H1 (cell line): Measurements from ENCODE around the gene OLR1. TPM values are rescaled to one million over a fixed set of nuclear protein-coding genes. Genes with fewer than 3 reads are reported as not detected.
"Not testable (repeated sequence)": the region's sequence is repeated elsewhere in the genome, so short reads cannot be mapped to it uniquely, and the experiment has no call there.

ENCODE experiments used
- CTCF ChIA-PET: fragments of 300-600 bp; sonication (Branson Sonifier 250); formaldehyde crosslinking; loops from one replicate; lab custom pipeline; 2021; ENCODE audit not compliant: partially characterized antibody; lab: Charles Lee
- POLR2A ChIA-PET: fragments of 300-600 bp; sonication (Branson Sonifier 250); formaldehyde crosslinking; loops from one replicate; lab custom pipeline; 2021; ENCODE audit warnings: inconsistent platforms; ENCODE audit not compliant: partially characterized antibody; lab: Charles Lee
- DNase-seq, 2 experiments: peaks; one replicate each; pipeline versions ENCODE4 v3.0.0 to v3.0.0-alpha.2; 2010 to 2022; ENCODE audit warnings: low spot score in 2 of 2, low read depth in 1 of 2, mixed read lengths in 1 of 2
- FAIRE-seq: peaks from 2 replicates; lab custom pipeline; 2011; peaks lifted over from hg19 to GRCh38; lab: Jason Lieb, UNC
- H2AFZ ChIP-seq: 2 replicates; pipeline ENCODE4 v1.8.1; 2012; ENCODE audit warnings: low read length, inconsistent platforms
- H2AK5ac ChIP-seq: 2 replicates; pipeline ENCODE4 v1.6.1; 2013; ENCODE audit warnings: low read depth, low read length
- H2BK120ac ChIP-seq: replicated peaks from 2 replicates; pipeline ENCODE3; 2013; ENCODE audit warnings: low read depth, low read length, inconsistent platforms
- H2BK12ac ChIP-seq: 2 replicates; pipeline ENCODE4 v1.6.1; 2013; ENCODE audit warnings: low read depth, low read length
- H2BK15ac ChIP-seq: 2 replicates; pipeline ENCODE4 v1.6.1; 2013; ENCODE audit warnings: low read length
- H2BK20ac ChIP-seq: 2 replicates; pipeline ENCODE4 v1.6.1; 2013; ENCODE audit warnings: low read length
- H2BK5ac ChIP-seq: 2 replicates; pipeline ENCODE4 v1.6.1; 2013; ENCODE audit warnings: low read depth, low read length
- H3K14ac ChIP-seq: 2 replicates; pipeline ENCODE4 v1.6.1; 2013; ENCODE audit warnings: inconsistent platforms; ENCODE audit not compliant: insufficient read length
- H3K18ac ChIP-seq: 2 replicates; pipeline ENCODE4 v1.6.1; 2013; ENCODE audit warnings: low read length; ENCODE audit errors: extremely low read depth
- H3K23ac ChIP-seq: 2 replicates; pipeline ENCODE4 v1.6.1; 2013; ENCODE audit warnings: inconsistent platforms; ENCODE audit not compliant: insufficient read length
- H3K23me2 ChIP-seq: 2 replicates; pipeline ENCODE4 v1.6.1; 2013; ENCODE audit warnings: low read depth, low read length
- H3K27ac ChIP-seq: 2 replicates; pipeline ENCODE4 v1.6.1; 2011; ENCODE audit warnings: low read depth, low read length, inconsistent platforms
- H3K27me3 ChIP-seq, 4 experiments: replicated peaks in 1 of 4; 1 replicate in 1 of 4; 2 replicates in 3 of 4; pipeline versions ENCODE4 v1.6.1 to v1.8.1; 2011 to 2013; ENCODE audit warnings: low read length in 3 of 4, mild to moderate bottlenecking in 3 of 4, inconsistent platforms in 2 of 4, mixed read lengths in 2 of 4, moderate library complexity in 1 of 4; ENCODE audit not compliant: control insufficient read depth in 3 of 4, insufficient read depth in 3 of 4; ENCODE audit errors: extremely low read depth in 1 of 4
- H3K36me3 ChIP-seq, 4 experiments: 2 replicates each; pipeline versions ENCODE4 v1.6.1 to v1.8.1; 2011 to 2013; ENCODE audit warnings: mild to moderate bottlenecking in 4 of 4, low read length in 3 of 4, moderate library complexity in 2 of 4, control low read depth in 1 of 4, inconsistent platforms in 1 of 4; ENCODE audit not compliant: insufficient read depth in 4 of 4, control insufficient read depth in 2 of 4
- H3K4ac ChIP-seq: replicated peaks from 2 replicates; pipeline ENCODE3; 2013; ENCODE audit warnings: low read length, low read depth, mixed read lengths, inconsistent platforms; ENCODE audit not compliant: insufficient read length
- H3K4me1 ChIP-seq, 4 experiments: replicated peaks in 1 of 4; 1 replicate in 1 of 4; 2 replicates in 3 of 4; pipeline versions ENCODE4 v1.6.1 to v1.8.1; 2011 to 2013; ENCODE audit warnings: low read length in 3 of 4, inconsistent platforms in 2 of 4, mixed read lengths in 1 of 4; ENCODE audit not compliant: insufficient read depth in 4 of 4, control insufficient read depth in 3 of 4
- H3K4me2 ChIP-seq, 2 experiments: 2 replicates each; pipeline versions ENCODE4 v1.6.1 to v1.8.1; 2011 to 2013; ENCODE audit warnings: low read depth in 2 of 2, low read length in 2 of 2, control low read depth in 1 of 2, inconsistent platforms in 1 of 2, mild to moderate bottlenecking in 1 of 2; ENCODE audit not compliant: insufficient read depth in 1 of 2
- H3K4me3 ChIP-seq, 4 experiments: fragments of 200-600, 300-600 bp in 1 of 4; sonication (generic), shearing (Covaris generic), sonication (Bioruptor Twin) in 1 of 4; 2 replicates each; pipeline versions ENCODE4 v1.5.1 to v1.8.1; 2011 to 2016; ENCODE audit warnings: low read length in 4 of 4, low read depth in 3 of 4, control low read depth in 2 of 4, inconsistent platforms in 2 of 4, mild to moderate bottlenecking in 2 of 4, mixed read lengths in 1 of 4, moderate library complexity in 1 of 4; ENCODE audit not compliant: insufficient read depth in 2 of 4; ENCODE audit errors: extremely low read depth in 1 of 4
- H3K56ac ChIP-seq: replicated peaks from 2 replicates; pipeline ENCODE3; 2013; ENCODE audit warnings: low read depth, mild to moderate bottlenecking, mixed read lengths, low read length, inconsistent platforms; ENCODE audit not compliant: insufficient read length
- H3K79me1 ChIP-seq: 2 replicates; pipeline ENCODE4 v1.6.1; 2013; ENCODE audit warnings: low read depth, low read length, control low read depth
- H3K79me2 ChIP-seq, 2 experiments: 2 replicates each; pipeline versions ENCODE4 v1.6.1 to v1.8.1; 2012 to 2013; ENCODE audit warnings: low read length in 2 of 2, mild to moderate bottlenecking in 2 of 2, inconsistent platforms in 1 of 2; ENCODE audit not compliant: insufficient read depth in 2 of 2, control insufficient read depth in 1 of 2
- H3K9ac ChIP-seq, 4 experiments: replicated peaks in 1 of 4; 1 replicate in 1 of 4; 2 replicates in 3 of 4; pipeline versions ENCODE4 v1.6.1 to v1.8.1; 2011 to 2013; ENCODE audit warnings: low read depth in 3 of 4, low read length in 3 of 4, control low read depth in 2 of 4, mild to moderate bottlenecking in 2 of 4, moderate library complexity in 2 of 4, inconsistent platforms in 1 of 4; ENCODE audit errors: extremely low read depth in 1 of 4
- H3K9me3 ChIP-seq, 2 experiments: 2 replicates each; pipeline versions ENCODE4 v1.6.1 to v1.8.1; 2012 to 2013; ENCODE audit warnings: mild to moderate bottlenecking in 2 of 2, moderate library complexity in 2 of 2, control low read depth in 1 of 2, inconsistent platforms in 1 of 2, low read depth in 1 of 2, low read length in 1 of 2, mixed read lengths in 1 of 2; ENCODE audit not compliant: insufficient read depth in 2 of 2
- H4K20me1 ChIP-seq, 2 experiments: replicated peaks in 1 of 2; 2 replicates each; pipeline versions ENCODE3 to v1.8.1; 2011 to 2013; ENCODE audit warnings: inconsistent platforms in 2 of 2, low read length in 2 of 2, mild to moderate bottlenecking in 1 of 2; ENCODE audit not compliant: insufficient read depth in 2 of 2, control insufficient read depth in 1 of 2
- H4K5ac ChIP-seq: 2 replicates; pipeline ENCODE4 v1.6.1; 2013; ENCODE audit warnings: low read length, low read depth, mixed read lengths, inconsistent platforms; ENCODE audit not compliant: insufficient read length
- H4K8ac ChIP-seq: 2 replicates; pipeline ENCODE4 v1.8.0; 2013; ENCODE audit warnings: mild to moderate bottlenecking, moderate library complexity, low read length, inconsistent platforms; ENCODE audit not compliant: insufficient read depth; ENCODE audit errors: extremely low read depth
- H4K91ac ChIP-seq: replicated peaks from 2 replicates; pipeline ENCODE3; 2013; ENCODE audit warnings: low read length, mixed read lengths, inconsistent platforms; ENCODE audit not compliant: insufficient read length
- WGBS, 2 experiments: shearing (Covaris generic) in 1 of 2; methylation state at CpG; one replicate each; pipeline versions ENCODE4 v1.1.6 to v1.1.7; 2013 to 2015; ENCODE audit warnings: low lambda C conversion rate in 2 of 2, mixed read lengths in 2 of 2, inconsistent platforms in 1 of 2, low coverage in 1 of 2, missing lambda C conversion rate in 1 of 2; ENCODE audit not compliant: insufficient replicate concordance in 2 of 2, insufficient coverage in 1 of 2, insufficient read length in 1 of 2; ENCODE audit errors: extremely low coverage in 1 of 2, missing lambda C conversion rate in 1 of 2; 5-methylcytosine and 5-hydroxymethylcytosine counted together
- polyA plus RNA-seq, 7 experiments: library from polyadenylated mRNA; depleted of rRNA in 3 of 7; stranded (reverse) in 5 of 7; unstranded in 2 of 7; fragments of >200 nt in 5 of 7; fragments of 200-250 nt in 2 of 7; gene quantifications; 1 replicate in 5 of 7; 2 replicates in 1 of 7; 4 replicates in 1 of 7; pipeline versions ENCODE4 v1.2.1 to v1.2.3, GENCODE V29; 2011 to 2013; ENCODE audit warnings: missing spikeins in 2 of 7, mixed read lengths in 2 of 7
- total RNA-seq: library from RNA; stranded (reverse); fragmentation: NEBNext Ultra II Directional; extraction: Animal tissue kit (Norgen Biotek cat#: 25700); gene quantifications from 2 replicates; pipeline ENCODE4 v1.2.1, GENCODE V29; 2021

OLR1 gene
- total and polyA plus RNA-seq, 2 of the 8 experiments (the other 6 are each of a cell fraction or from before 2014, with no cell fraction given), result not detected

DNA sequence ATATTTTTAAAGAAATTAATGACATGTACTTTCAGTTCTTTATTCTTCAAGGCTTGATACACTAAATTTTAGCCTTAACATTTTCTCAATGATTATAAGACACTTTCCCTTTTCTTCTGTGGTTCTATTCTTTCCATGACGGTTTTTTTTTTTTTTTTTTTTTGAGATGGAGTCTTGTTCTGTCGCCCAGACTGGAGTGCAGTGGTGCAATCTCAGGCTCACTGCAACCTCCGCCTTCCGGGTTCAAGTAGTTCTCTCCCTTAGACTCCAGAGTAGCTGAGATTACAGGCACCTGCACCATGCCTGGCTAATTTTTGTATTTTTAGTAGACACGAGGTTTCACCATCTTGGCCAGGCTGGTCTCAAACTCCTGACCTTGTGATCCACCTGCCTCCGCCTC lies 15.0 kb upstream of the OLR1 start:
- H2AFZ ChIP-seq, H4K20me1 ChIP-seq, H4K8ac ChIP-seq, H3K27me3 ChIP-seq, H2BK120ac ChIP-seq, H3K4me1 ChIP-seq, H3K9ac ChIP-seq, H3K79me1 ChIP-seq, H2BK12ac ChIP-seq, POLR2A ChIA-PET, DNase-seq, H2BK5ac ChIP-seq, H3K9me3 ChIP-seq, H3K4me2 ChIP-seq, H4K5ac ChIP-seq, H2BK20ac ChIP-seq, H3K23ac ChIP-seq, H3K14ac ChIP-seq, H3K79me2 ChIP-seq, H3K18ac ChIP-seq, H3K27ac ChIP-seq, H3K23me2 ChIP-seq, H3K4me3 ChIP-seq, H2AK5ac ChIP-seq, H3K4ac ChIP-seq, H3K56ac ChIP-seq, FAIRE-seq, H2BK15ac ChIP-seq, H4K91ac ChIP-seq, H3K36me3 ChIP-seq: not testable (repeated sequence)
- WGBS, 2 experiments, result 83% methylated on average over 5 of the region's 6 CpGs; no CpG with 5 or more reads in 1 of the 2 experiments
- CTCF ChIA-PET, result interaction anchor here (1.0 to 1.2 kb wide), 3 partner anchors 27 to 41 kb away, joined by 3 read pairs; no protein-coding TSS in a partner anchor
